NT2/D1 (cell line): ENCODE measurements around the gene CPN2.

ENCODE experiments used
- DNase-seq: peaks from one replicate; pipeline ENCODE4 v3.0.0-alpha.2; 2011; ENCODE audit warnings: low read depth, low spot score
- H3K27me3 ChIP-seq: 2 replicates; pipeline ENCODE4 v1.6.0; 2011; ENCODE audit warnings: mild to moderate bottlenecking; ENCODE audit not compliant: insufficient read length, insufficient read depth
- H3K36me3 ChIP-seq: 2 replicates; pipeline ENCODE4 v1.6.1; 2011; ENCODE audit warnings: mild to moderate bottlenecking, low read length, mixed read lengths; ENCODE audit not compliant: insufficient read depth, insufficient read length
- H3K4me1 ChIP-seq: 2 replicates; pipeline ENCODE4 v1.5.1; 2011; ENCODE audit not compliant: insufficient read depth, insufficient read length
- H3K4me3 ChIP-seq: 2 replicates; pipeline ENCODE4 v1.5.1; 2011; ENCODE audit warnings: low read depth; ENCODE audit not compliant: insufficient read length
- H3K9ac ChIP-seq: 2 replicates; pipeline ENCODE4 v1.6.0; 2011; ENCODE audit warnings: low read depth; ENCODE audit not compliant: insufficient read length
- H3K9me3 ChIP-seq: 2 replicates; pipeline ENCODE4 v1.5.1; 2011; ENCODE audit warnings: mild to moderate bottlenecking, low read length; ENCODE audit not compliant: insufficient read depth
- SUZ12 ChIP-seq: IDR thresholded peaks from 2 replicates; pipeline ENCODE4 v1.6.1; 2011; ENCODE audit not compliant: insufficient read length, insufficient read depth; ENCODE audit errors: extremely low read depth
- YY1 ChIP-seq: IDR thresholded peaks from 2 replicates; pipeline ENCODE4 v1.6.1; 2011; ENCODE audit not compliant: insufficient read length, insufficient read depth
- ZNF274 ChIP-seq: IDR thresholded peaks from 2 replicates; pipeline ENCODE4 v1.6.1; 2011; ENCODE audit warnings: mild to moderate bottlenecking, low read depth, low read length

Gene CPN2

GRCh38 chr3:194333981-194334320 is 17.2 kb downstream of the CPN2 start:
- Histone ChIP-seq H3K9ac (no peak overlapping the region), H3K4me3 (peak overlapping the region; percentile 49), H3K9me3 (no peaks in the 10 kb centered on the region), H3K27me3 (peaks cover 28% of the 10 kb centered on the region), H3K4me1 (peaks cover 22% of the 10 kb centered on the region), H3K36me3 (no peaks in the 10 kb centered on the region)
- TF ChIP-seq SUZ12 (no peak), YY1 (no peak), ZNF274 (no peak)
- no peak for DNase-seq

DNA sequence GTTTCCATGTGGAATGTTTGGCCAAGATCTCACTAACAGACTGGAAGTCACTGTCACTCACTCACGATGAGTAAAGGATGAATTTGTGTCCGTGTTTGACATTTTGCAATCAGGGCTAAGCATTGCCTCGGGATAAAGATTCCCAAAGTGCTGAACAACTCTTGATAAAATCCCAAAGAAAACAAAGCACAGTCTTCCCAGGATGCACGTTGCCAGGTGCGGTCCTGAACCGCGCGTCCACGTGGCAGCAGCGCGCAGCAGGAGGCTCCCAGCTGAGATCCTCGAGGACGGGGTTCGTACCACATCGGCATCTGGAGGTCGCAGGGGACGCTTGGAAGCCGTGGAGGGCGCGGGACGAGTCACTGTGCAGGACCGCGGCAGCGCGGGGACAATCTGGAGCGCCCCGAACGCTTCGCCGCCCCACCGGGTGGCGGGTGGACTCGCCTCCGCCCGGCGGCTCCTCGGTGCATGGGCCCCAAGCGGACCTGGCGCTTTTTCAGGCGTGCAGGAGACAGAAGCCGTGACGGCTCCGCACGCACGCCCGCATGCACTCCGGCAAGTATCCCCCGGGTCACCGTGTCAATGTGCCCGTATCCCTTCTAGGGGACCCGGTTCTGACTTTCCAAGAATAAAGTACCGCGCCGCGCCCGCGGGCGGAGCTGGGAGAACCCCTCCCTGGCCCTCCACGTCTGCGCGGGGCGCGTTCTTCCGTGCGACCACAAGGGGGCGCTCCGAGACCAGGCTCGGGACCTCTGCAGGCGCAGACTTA is 17.7 kb downstream of the CPN2 start:
- Histone ChIP-seq H3K4me3 (peak overlapping the region; percentile 49), H3K9ac (peak overlapping the region; percentile 84)
- no peak for DNase-seq

GRCh38 chr3:194332858-194333211 is 18.3 kb downstream of the CPN2 start:
- DNase-seq: no peak
- TF ChIP-seq SUZ12 (no peak), YY1 (no peak), ZNF274 (no peak)
- Histone ChIP-seq H3K4me3 (no peak overlapping the region), H3K27me3 (peaks cover 28% of the 10 kb centered on the region), H3K4me1 (peaks cover 24% of the 10 kb centered on the region), H3K36me3 (no peaks in the 10 kb centered on the region), H3K9ac (no peak overlapping the region), H3K9me3 (no peaks in the 10 kb centered on the region)

More for the DNA sequence above, 17.7 kb downstream of the CPN2 start:
- peaks cover 28% of the 10 kb centered on the region for H3K27me3 ChIP-seq
- H3K36me3 ChIP-seq: no peaks in the 10 kb centered on the region
- H3K4me1 ChIP-seq: peaks cover 22% of the 10 kb centered on the region
- no peaks in the 10 kb centered on the region for H3K9me3 ChIP-seq
- no peak for TF ChIP-seq YY1
- no peak for TF ChIP-seq ZNF274
- no peak for TF ChIP-seq SUZ12

GRCh38 chr3:194330579-194330978 is 20.5 kb downstream of the CPN2 start:
- peaks cover 15% of the 10 kb centered on the region for H3K9me3 ChIP-seq
- TF ChIP-seq SUZ12 (no peak), YY1 (no peak), ZNF274 (no peak)
- no peak for DNase-seq
- H3K4me1 ChIP-seq: peaks cover 17% of the 10 kb centered on the region
- no peaks in the 10 kb centered on the region for H3K36me3 ChIP-seq
- no peak overlapping the region for H3K9ac ChIP-seq
- H3K4me3 ChIP-seq: no peak overlapping the region
- H3K27me3 ChIP-seq: peaks cover 28% of the 10 kb centered on the region

GRCh38 chr3:194330160-194330559 is 21.0 kb downstream of the CPN2 start:
- TF ChIP-seq SUZ12: no peak
- TF ChIP-seq YY1: no peak
- TF ChIP-seq ZNF274: no peak
- DNase-seq: no peak

DNA sequence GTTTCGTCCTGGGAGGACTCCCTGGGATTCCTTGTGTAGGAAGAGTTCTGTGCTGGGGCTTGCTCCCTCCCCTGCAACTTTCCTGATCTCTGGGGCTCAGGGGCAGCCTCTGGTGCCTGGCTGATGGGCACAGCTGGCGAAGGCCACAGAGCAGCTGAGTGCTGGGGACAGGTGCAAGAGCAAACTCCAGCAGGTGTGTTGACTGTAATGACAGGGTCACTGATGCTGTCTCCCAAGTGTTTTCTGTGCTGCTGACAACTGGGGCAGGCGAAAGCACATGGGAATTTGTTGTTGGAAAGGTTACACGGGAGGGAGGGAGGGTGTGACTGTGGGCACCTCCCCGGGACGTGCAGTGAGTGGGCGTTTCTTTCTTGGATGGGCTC is 21.6 kb downstream of the CPN2 start:
- Histone ChIP-seq H3K4me3 (no peak overlapping the region), H3K4me1 (peaks cover 17% of the 10 kb centered on the region), H3K9ac (no peak overlapping the region), H3K27me3 (peaks cover 28% of the 10 kb centered on the region), H3K9me3 (peaks cover 21% of the 10 kb centered on the region), H3K36me3 (no peaks in the 10 kb centered on the region)
- TF ChIP-seq YY1: no peak
- no peak for TF ChIP-seq SUZ12
- TF ChIP-seq ZNF274: no peak
- no peak for DNase-seq

More at GRCh38 chr3:194330160-194330559, 21.0 kb downstream of the CPN2 start:
- H3K9ac ChIP-seq: no peak overlapping the region
- H3K4me3 ChIP-seq: no peak overlapping the region
- H3K36me3 ChIP-seq: no peaks in the 10 kb centered on the region
- H3K9me3 ChIP-seq: peaks cover 15% of the 10 kb centered on the region
- H3K4me1 ChIP-seq: peaks cover 17% of the 10 kb centered on the region
- peaks cover 28% of the 10 kb centered on the region for H3K27me3 ChIP-seq

GRCh38 chr3:194328942-194329582 is 22.1 kb downstream of the CPN2 start:
- no peaks in the 10 kb centered on the region for H3K36me3 ChIP-seq
- H3K4me1 ChIP-seq: peaks cover 17% of the 10 kb centered on the region
- peaks cover 25% of the 10 kb centered on the region for H3K9me3 ChIP-seq
- peaks cover 26% of the 10 kb centered on the region for H3K27me3 ChIP-seq
- TF ChIP-seq SUZ12: no peak
- no peak for TF ChIP-seq ZNF274
- TF ChIP-seq YY1: no peak
- no peak overlapping the region for H3K4me3 ChIP-seq
- no peak for DNase-seq
- H3K9ac ChIP-seq: no peak overlapping the region
